ENCODE data around the gene MBP.

MBP gene

DNA sequence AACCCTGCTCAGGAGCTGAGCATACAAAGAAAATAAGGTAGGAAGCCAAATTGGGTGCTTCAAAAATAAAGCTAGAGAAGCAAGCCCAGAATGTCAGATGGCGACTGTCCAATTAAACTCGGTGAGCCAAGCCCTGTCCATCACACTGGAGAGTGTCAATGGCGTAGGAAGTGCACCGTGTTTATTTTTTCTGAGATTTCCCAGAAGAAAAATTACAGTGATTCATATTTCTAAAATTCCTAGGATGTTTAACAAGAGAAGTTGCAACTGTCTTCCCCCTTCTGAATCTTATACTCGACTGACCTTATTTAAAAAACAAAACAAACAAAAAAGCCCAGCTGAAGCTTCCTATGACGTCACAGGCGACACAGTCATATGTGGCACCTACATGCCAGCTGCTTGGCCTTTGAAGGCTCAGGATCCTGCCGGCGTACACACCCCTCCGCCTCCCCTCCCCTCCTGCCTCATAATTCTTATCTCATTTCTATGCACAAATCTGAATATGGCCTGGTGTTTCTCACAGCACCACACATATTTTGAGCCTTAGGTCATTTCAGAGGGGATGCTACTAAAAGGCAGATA, 60.8 kb downstream of the MBP start:
- TF ChIP-seq, protein P1, sequence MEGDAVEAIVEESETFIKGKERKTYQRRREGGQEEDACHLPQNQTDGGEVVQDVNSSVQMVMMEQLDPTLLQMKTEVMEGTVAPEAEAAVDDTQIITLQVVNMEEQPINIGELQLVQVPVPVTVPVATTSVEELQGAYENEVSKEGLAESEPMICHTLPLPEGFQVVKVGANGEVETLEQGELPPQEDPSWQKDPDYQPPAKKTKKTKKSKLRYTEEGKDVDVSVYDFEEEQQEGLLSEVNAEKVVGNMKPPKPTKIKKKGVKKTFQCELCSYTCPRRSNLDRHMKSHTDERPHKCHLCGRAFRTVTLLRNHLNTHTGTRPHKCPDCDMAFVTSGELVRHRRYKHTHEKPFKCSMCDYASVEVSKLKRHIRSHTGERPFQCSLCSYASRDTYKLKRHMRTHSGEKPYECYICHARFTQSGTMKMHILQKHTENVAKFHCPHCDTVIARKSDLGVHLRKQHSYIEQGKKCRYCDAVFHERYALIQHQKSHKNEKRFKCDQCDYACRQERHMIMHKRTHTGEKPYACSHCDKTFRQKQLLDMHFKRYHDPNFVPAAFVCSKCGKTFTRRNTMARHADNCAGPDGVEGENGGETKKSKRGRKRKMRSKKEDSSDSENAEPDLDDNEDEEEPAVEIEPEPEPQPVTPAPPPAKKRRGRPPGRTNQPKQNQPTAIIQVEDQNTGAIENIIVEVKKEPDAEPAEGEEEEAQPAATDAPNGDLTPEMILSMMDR (IDR thresholded peaks at IDR 0.05; ENCODE audit: control insufficient read depth, extremely low read depth, insufficient read depth): no peak
- H3K4me3 ChIP-seq (ENCODE audit: low read depth, low read length): no peak overlapping the region
- DNase-seq (ENCODE audit: low read depth): peak; percentile 28

DNA sequence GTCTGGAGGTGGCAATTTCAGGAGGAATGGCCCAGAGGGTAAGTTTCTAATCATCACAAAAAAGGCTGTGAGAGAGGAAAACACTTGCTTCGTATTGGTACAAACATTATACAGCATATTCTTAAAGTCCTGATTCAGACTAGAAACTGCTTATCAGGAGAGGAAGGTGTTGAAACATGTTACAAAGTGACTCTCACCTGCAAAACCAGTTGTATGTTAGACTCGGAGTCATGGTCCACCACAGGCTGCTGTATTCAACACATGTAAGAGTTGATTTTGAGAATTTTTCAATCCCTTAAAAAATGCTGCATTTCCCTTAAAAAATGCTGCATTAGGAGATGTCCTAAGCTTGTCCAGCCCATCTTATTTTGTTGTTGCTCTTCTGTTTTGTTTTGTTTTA, 61.5 kb downstream of the MBP start:
- DNase-seq (ENCODE audit: low read depth): no peak
- TF ChIP-seq, protein P1 (IDR thresholded peaks at IDR 0.05; ENCODE audit: control insufficient read depth, extremely low read depth, insufficient read depth): no peak
- no peak overlapping the region for H3K4me3 ChIP-seq (ENCODE audit: low read depth, low read length)

DNA sequence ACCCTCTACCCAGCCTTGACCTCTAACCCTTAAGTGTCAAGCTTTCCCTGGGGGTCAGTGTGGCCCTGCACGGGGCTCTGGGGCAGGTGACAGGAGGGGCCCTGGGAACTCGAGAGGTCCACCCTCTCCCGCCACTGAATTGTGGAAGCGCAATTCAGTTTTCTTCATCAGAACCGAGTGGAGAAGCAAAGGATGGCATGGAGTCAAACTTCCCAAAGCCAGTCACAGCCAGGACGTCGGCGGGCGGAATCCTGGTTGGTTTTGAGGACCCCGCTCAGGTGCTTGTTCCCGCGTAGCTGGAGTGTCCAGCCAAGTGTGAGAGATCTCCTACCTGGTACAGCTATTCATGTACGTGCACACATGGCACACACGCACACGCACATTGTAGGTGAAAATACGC, 62.0 kb downstream of the MBP start:
- no peak overlapping the region for H3K4me3 ChIP-seq (ENCODE audit: low read depth, low read length)
- TF ChIP-seq, protein P1 (IDR thresholded peaks at IDR 0.05; ENCODE audit: control insufficient read depth, extremely low read depth, insufficient read depth): no peak
- no peak for DNase-seq (ENCODE audit: low read depth)

DNA sequence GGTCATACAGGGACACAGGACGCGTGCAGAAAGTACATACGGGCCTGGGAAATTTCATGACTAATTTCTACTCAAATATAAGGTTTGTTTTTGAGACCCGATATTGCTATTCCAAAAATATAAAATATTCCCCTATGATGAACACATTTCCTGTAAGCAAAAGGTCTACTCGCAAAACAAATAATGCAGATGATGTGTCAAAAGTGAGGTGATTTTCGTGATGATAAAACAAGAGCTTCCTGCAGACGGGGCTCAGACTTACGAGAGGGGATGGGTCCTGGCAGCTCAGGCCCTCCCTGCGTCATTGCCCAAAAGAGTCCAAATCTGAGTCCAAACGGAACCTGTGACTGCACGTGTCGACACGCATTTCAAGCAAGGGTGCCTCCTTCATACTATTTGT, 62.7 kb downstream of the MBP start:
- DNase-seq (ENCODE audit: low read depth): no peak
- no peak overlapping the region for H3K4me3 ChIP-seq (ENCODE audit: low read depth, low read length)
- TF ChIP-seq, protein P1 (IDR thresholded peaks at IDR 0.05; ENCODE audit: control insufficient read depth, extremely low read depth, insufficient read depth): no peak

DNA sequence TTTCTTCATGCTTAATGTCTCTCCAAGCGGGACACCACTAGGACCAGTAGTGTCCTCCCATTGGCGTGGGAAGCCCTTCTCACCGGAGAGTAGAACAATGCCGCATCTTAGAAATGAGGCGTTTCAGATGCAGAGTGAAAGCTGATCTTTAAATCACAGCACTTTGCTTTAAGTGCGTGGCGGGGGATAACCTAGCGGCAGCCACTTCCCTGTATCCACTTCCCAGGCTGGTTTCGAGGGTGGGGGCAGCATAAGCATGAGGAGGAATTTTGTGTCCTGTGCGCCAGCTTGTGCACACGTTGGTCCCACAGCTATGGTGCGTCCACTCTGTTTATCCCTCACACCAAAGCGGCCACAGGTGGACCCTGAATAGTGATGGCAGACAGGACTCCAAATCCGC, 63.1 kb downstream of the MBP start:
- DNase-seq (ENCODE audit: low read depth): no peak
- H3K4me3 ChIP-seq (ENCODE audit: low read depth, low read length): no peak overlapping the region
- TF ChIP-seq, protein P1 (IDR thresholded peaks at IDR 0.05; ENCODE audit: control insufficient read depth, extremely low read depth, insufficient read depth): no peak

DNA sequence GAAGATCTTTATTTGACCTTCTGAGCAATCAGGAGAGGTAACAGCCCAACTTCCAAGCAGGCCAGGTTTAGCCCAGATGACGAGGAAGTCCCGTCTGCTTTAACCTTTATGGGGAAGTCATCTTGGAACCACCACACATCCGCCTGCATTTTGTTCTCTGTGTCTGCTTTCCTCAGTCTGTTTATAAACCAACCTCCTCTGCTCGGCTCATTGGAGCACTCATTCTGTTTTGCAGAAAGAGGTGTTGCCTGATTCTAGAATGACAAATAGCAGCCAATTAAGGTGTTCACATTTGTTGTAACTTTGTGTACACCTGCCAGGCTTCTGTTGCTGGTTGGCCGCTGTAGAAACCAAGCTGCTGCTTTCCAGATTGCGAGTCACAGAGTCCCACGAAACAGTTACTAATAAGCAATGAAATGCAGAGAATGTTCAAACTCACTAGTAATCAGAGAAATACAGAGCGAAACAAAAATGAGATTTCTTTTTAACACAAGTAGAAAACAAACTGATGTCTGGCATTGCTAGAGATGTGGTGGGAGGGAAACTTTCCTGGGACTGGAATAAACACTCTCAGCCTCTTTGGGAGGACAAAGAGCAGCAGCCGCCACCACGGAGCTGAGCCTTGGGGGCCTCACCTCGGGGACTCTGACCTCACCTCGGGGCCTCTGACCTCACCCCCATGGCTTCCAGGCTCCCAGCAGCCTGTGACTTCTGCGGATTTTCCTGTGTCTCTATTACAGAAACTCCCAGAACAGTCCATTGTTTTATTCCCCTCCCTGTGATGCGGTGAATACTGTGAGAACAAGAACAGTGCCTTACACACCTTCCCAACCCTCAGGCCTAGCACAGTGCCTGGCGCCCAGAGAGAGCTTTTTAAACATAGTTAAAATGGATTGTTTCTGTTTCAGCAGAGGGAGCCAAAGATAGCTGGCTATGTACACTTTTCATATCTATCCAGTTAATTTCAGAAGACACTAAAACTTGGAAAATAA, 64.0 kb downstream of the MBP start:
- no peak overlapping the region for H3K4me3 ChIP-seq (ENCODE audit: low read depth, low read length)
- TF ChIP-seq, protein P1 (IDR thresholded peaks at IDR 0.05; ENCODE audit: control insufficient read depth, extremely low read depth, insufficient read depth): no peak
- DNase-seq (ENCODE audit: low read depth): no peak
